GM12878 (cell line): ENCODE data around the gene NIPA2. TPM values are rescaled to one million over a fixed set of nuclear protein-coding genes. Genes with fewer than 3 reads are reported as not detected.

Experiments used
- ATAC-seq: fragments of 200-7000 bp; cut with Tn5 transposase; 3 replicates; pipeline ENCODE4 v1.9.1; 2020; ENCODE audit warnings: mild to moderate bottlenecking, moderate library complexity
- BruUV-seq: library from RNA; stranded (reverse); fragments of 400-500 nt; replicated peaks from 2 replicates; lab custom pipeline; 2021; lab: Mats Ljungman, UMichigan
- CTCF ChIA-PET: fragments of 300-600 bp; sonication (Branson Sonifier 250); formaldehyde crosslinking; extraction: SDS; loops from one replicate; lab custom pipeline; 2021; ENCODE audit warnings: inconsistent platforms; lab: Yijun Ruan, JAX
- POLR2A ChIA-PET: fragments of 350-600 bp; formaldehyde crosslinking; extraction: SDS; loops from one replicate; lab custom pipeline; 2021; ENCODE audit warnings: inconsistent platforms; lab: Charles Lee
- RAD21 ChIA-PET: fragments of 300-600 bp; sonication (Branson Sonifier 250); formaldehyde crosslinking; loops from one replicate; lab custom pipeline; 2023; ENCODE audit warnings: antibody characterized with exemption; ENCODE audit not compliant: unreplicated experiment; lab: Charles Lee
- SMC1A ChIA-PET: fragments of 300-600 bp; sonication (Branson Sonifier 250); formaldehyde crosslinking; loops from one replicate; lab custom pipeline; 2023; ENCODE audit not compliant: unreplicated experiment, uncharacterized antibody; lab: Charles Lee
- DNase-seq: peaks from one replicate; pipeline ENCODE4 v3.0.0-alpha.2; 2011; ENCODE audit warnings: low read depth, low spot score
- FAIRE-seq: peaks from 3 replicates; lab custom pipeline; 2011; peaks lifted over from hg19 to GRCh38; lab: Jason Lieb, UNC
- H2AFZ ChIP-seq: 2 replicates; pipeline ENCODE4 v1.6.0; 2011; ENCODE audit warnings: low read depth, low read length, control low read depth; ENCODE audit not compliant: control insufficient read depth
- H3K27ac ChIP-seq: 2 replicates; pipeline ENCODE4 v1.5.1; 2011; ENCODE audit warnings: control low read depth; ENCODE audit not compliant: control insufficient read depth, insufficient read depth
- H3K27me3 ChIP-seq, 2 experiments: replicated peaks in 1 of 2; 2 replicates each; pipeline versions ENCODE4 v1.6.0 to v1.6.1; 2011; ENCODE audit warnings: low read length in 1 of 2; ENCODE audit not compliant: control insufficient read depth in 2 of 2, insufficient read depth in 2 of 2
- H3K36me3 ChIP-seq, 2 experiments: 2 replicates each; pipeline ENCODE4 v1.5.1; 2011; ENCODE audit warnings: low read length in 1 of 2; ENCODE audit not compliant: control insufficient read depth in 2 of 2, insufficient read depth in 2 of 2
- H3K4me1 ChIP-seq: 2 replicates; pipeline ENCODE4 v1.6.1; 2011; ENCODE audit warnings: mild to moderate bottlenecking, low read length, moderate library complexity, mixed read lengths; ENCODE audit not compliant: control insufficient read depth, insufficient read depth
- H3K4me2 ChIP-seq: 2 replicates; pipeline ENCODE4 v1.6.0; 2011; ENCODE audit warnings: control low read depth; ENCODE audit not compliant: control insufficient read depth, insufficient read depth
- H3K4me3 ChIP-seq: fragments of 200-600 bp; sonication (generic); 2 replicates; pipeline ENCODE4 v1.5.1; 2016
- H3K79me2 ChIP-seq: 2 replicates; pipeline ENCODE4 v1.6.0; 2011; ENCODE audit warnings: low read length; ENCODE audit not compliant: control insufficient read depth, insufficient read depth
- H3K9ac ChIP-seq: 2 replicates; pipeline ENCODE4 v1.8.0; 2011; ENCODE audit warnings: low read length, control low read depth, mixed read lengths; ENCODE audit not compliant: control insufficient read depth, insufficient read depth
- H3K9me3 ChIP-seq: replicated peaks from 3 replicates; pipeline ENCODE4 v1.5.1; 2011; ENCODE audit warnings: mild to moderate bottlenecking, low read length; ENCODE audit not compliant: control insufficient read depth, insufficient read depth
- H4K20me1 ChIP-seq: 2 replicates; pipeline ENCODE4 v1.6.0; 2011; ENCODE audit not compliant: control insufficient read depth, insufficient read depth
- ASH2L ChIP-seq: fragments of 300-600, 200-600 bp; sonication (generic); IDR thresholded peaks from 2 replicates; pipeline ENCODE4 v1.6.1; 2017; ENCODE audit warnings: low read depth, mild to moderate bottlenecking, borderline replicate concordance
- BACH1 ChIP-seq: fragments of 450-650 bp; IDR thresholded peaks from 2 replicates; pipeline ENCODE4 v1.6.1; 2017; ENCODE audit warnings: mild to moderate bottlenecking, borderline replicate concordance
- ETV6 ChIP-seq, 2 experiments: fragments of 450-650 bp in 1 of 2; IDR thresholded peaks in 1 of 2; conservative IDR thresholded peaks in 1 of 2; 2 replicates each; pipeline ENCODE4 v1.6.1; 2014; ENCODE audit warnings: antibody characterized with exemption in 1 of 2, borderline replicate concordance in 1 of 2, low read depth in 1 of 2, mild to moderate bottlenecking in 1 of 2, moderate library complexity in 1 of 2
- GATAD2B ChIP-seq: fragments of 450-650 bp; conservative IDR thresholded peaks from 2 replicates; pipeline ENCODE4 v1.6.1; 2017; ENCODE audit warnings: low read depth, mild to moderate bottlenecking, moderate library complexity
- IKZF2 ChIP-seq, 2 experiments: fragments of 450-650 bp; IDR thresholded peaks; 2 replicates each; pipeline ENCODE4 v1.6.1; 2017; ENCODE audit warnings: mild to moderate bottlenecking in 2 of 2, moderate library complexity in 2 of 2
- IRF4 ChIP-seq: IDR thresholded peaks from 2 replicates; pipeline ENCODE4 v1.6.1; 2011; ENCODE audit warnings: low read depth, low read length
- KAT2A ChIP-seq: conservative IDR thresholded peaks from 2 replicates; pipeline ENCODE4 v1.6.1; 2011; ENCODE audit warnings: low read depth, low read length; ENCODE audit not compliant: control insufficient read depth
- MYB ChIP-seq: fragments of 150-350 bp; IDR thresholded peaks from 2 replicates; pipeline ENCODE4 v1.6.1; 2014; ENCODE audit warnings: mild to moderate bottlenecking, low read depth, low read length, borderline replicate concordance
- RFX5 ChIP-seq: IDR thresholded peaks from 2 replicates; pipeline ENCODE4 v1.6.1; 2011; ENCODE audit warnings: low read depth, low read length, improper control_type of control experiment
- SKIL ChIP-seq: fragments of 450-650 bp; IDR thresholded peaks from 2 replicates; pipeline ENCODE4 v1.6.1; 2017; ENCODE audit warnings: mild to moderate bottlenecking, low read depth, inconsistent platforms; ENCODE audit not compliant: poor library complexity, severe bottlenecking
- SMAD5 ChIP-seq: IDR thresholded peaks from 2 replicates; pipeline ENCODE4 v1.6.1; 2016; ENCODE audit warnings: antibody characterized with exemption, low read depth
- USF2 ChIP-seq: IDR thresholded peaks from 2 replicates; pipeline ENCODE4 v1.6.1; 2011; ENCODE audit warnings: low read depth, low read length, improper control_type of control experiment, borderline replicate concordance
- ZNF384 ChIP-seq: IDR thresholded peaks from 2 replicates; pipeline ENCODE4 v1.6.1; 2012; ENCODE audit warnings: low read depth, mild to moderate bottlenecking, low read length, improper control_type of control experiment, borderline replicate concordance
- ZNF622 ChIP-seq: fragments of 450-650 bp; IDR thresholded peaks from 2 replicates; pipeline ENCODE4 v1.6.1; 2017; ENCODE audit warnings: mild to moderate bottlenecking, inconsistent platforms
- WGBS: methylation state at CpG from one replicate; pipeline ENCODE4 v1.1.6; 2016; ENCODE audit warnings: low lambda C conversion rate; ENCODE audit not compliant: insufficient replicate concordance, insufficient coverage; ENCODE audit errors: missing lambda C conversion rate; 5-methylcytosine and 5-hydroxymethylcytosine counted together
- in situ Hi-C: fragments of 300-500 bp; cut with MboI; formaldehyde crosslinking; loops from 9 replicates; pipeline ENCODE4 v1.14.3; 2018; ENCODE audit warnings: mixed read lengths
- intact Hi-C: fragments of 100-400 bp; cut with micrococcal nuclease; formaldehyde crosslinking; loops from one replicate; pipeline ENCODE4 v1.14.2; 2022; ENCODE audit not compliant: unreplicated experiment
- polyA plus RNA-seq, 11 experiments: library from polyadenylated mRNA; depleted of rRNA in 4 of 11; unstranded in 6 of 11; stranded (reverse) in 5 of 11; fragments of >200 nt; fragmentation: Nextera tagmentation in 4 of 11; fragmentation: Illumina TruSeq in 1 of 11; extraction: Ambion mirVana in 4 of 11; extraction: Trizol in 1 of 11; gene quantifications; 1 replicate in 1 of 11; 2 replicates in 10 of 11; pipeline versions ENCODE4 v1.2.1 to v1.2.3, GENCODE V29; 2011 to 2016; ENCODE audit warnings: inconsistent platforms in 2 of 11, missing spikeins in 2 of 11, low read depth in 1 of 11
- total RNA-seq, 4 experiments: library from RNA; depleted of rRNA in 3 of 4; stranded (reverse); fragments of >200 nt in 3 of 4; fragmentation: Illumina TruSeq in 1 of 4; extraction: Trizol in 1 of 4; gene quantifications; 2 replicates each; pipeline versions ENCODE4 v1.2.1 to v1.2.3, GENCODE V29; 2013 to 2021

The NIPA2 gene
- total and polyA plus RNA-seq, 10 of the 15 experiments (the other 5 are each of a cell fraction or from before 2014, with no cell fraction given), result 24.4 to 159 (median 96.5) TPM

GRCh38 chr15:22808761-22809280, 29.6 kb upstream of the NIPA2 start:
- RAD21 ChIA-PET, result no interaction called here
- CTCF ChIA-PET, result no interaction called here
- H3K27me3 ChIP-seq, result no peaks in the 10 kb centered on the region
- in situ Hi-C loops (no loop called here), intact Hi-C loops (no loop called here)
- H3K9me3 ChIP-seq, result no peaks in the 10 kb centered on the region
- no peak overlapping the region for H2AFZ ChIP-seq
- H3K4me3 ChIP-seq, result no peak overlapping the region
- H3K27ac ChIP-seq, result no peak overlapping the region; the same call in 1 of the 2 replicates
- no peaks in the 10 kb centered on the region for H4K20me1 ChIP-seq
- peaks cover 10 to 24% of the 10 kb centered on the region in 2 experiments for H3K36me3 ChIP-seq
- FAIRE-seq (no peak), DNase-seq (no peak), ATAC-seq (no peak)
- peaks cover 32% of the 10 kb centered on the region for H3K79me2 ChIP-seq
- no TSS peak for BruUV-seq
- H3K9ac ChIP-seq, result no peak overlapping the region
- TF ChIP-seq ZNF384 (no peak), ASH2L (no peak), SMAD5 (no peak), USF2 (no peak), KAT2A (no peak), MYB (no peak), ZNF622 (no peak), IRF4 (no peak), IKZF2 (IDR thresholded peaks at IDR 0.05) (no peak), RFX5 (no peak), BACH1 (no peak), ETV6 (conservative IDR thresholded peaks at IDR 0.05 in 1 of 2, IDR thresholded peaks at IDR 0.05 in 1 of 2; ENCODE audit: borderline replicate concordance in 1 of 2, low read depth in 1 of 2) (no peak), GATAD2B (no peak), SKIL (no peak)
- WGBS, result 100% methylated on average over 7 of the region's 7 CpGs
- POLR2A ChIA-PET, result no interaction called here
- peaks cover 21% of the 10 kb centered on the region for H3K4me1 ChIP-seq
- no peak overlapping the region for H3K4me2 ChIP-seq
- SMC1A ChIA-PET, result interaction anchor here (3.5 kb wide), 1 partner anchor 12 kb away, joined by 18 read pairs; no protein-coding TSS in a partner anchor
